22Rv1 (cell line): Measurements from ENCODE around the gene EIPR1.

ENCODE experiments used
- ZFX ChIP-seq: fragments of 450-650 bp; IDR thresholded peaks from 2 replicates; pipeline ENCODE4 v1.6.1; 2017; ENCODE audit warnings: antibody characterized with exemption, borderline replicate concordance
- TF ChIP-seq, protein P1 (sequence below): fragments of 450-650 bp; IDR thresholded peaks from 2 replicates; pipeline ENCODE4 v1.5.1; 2017; ENCODE audit warnings: mild to moderate bottlenecking

- TF ChIP-seq, protein P1, sequence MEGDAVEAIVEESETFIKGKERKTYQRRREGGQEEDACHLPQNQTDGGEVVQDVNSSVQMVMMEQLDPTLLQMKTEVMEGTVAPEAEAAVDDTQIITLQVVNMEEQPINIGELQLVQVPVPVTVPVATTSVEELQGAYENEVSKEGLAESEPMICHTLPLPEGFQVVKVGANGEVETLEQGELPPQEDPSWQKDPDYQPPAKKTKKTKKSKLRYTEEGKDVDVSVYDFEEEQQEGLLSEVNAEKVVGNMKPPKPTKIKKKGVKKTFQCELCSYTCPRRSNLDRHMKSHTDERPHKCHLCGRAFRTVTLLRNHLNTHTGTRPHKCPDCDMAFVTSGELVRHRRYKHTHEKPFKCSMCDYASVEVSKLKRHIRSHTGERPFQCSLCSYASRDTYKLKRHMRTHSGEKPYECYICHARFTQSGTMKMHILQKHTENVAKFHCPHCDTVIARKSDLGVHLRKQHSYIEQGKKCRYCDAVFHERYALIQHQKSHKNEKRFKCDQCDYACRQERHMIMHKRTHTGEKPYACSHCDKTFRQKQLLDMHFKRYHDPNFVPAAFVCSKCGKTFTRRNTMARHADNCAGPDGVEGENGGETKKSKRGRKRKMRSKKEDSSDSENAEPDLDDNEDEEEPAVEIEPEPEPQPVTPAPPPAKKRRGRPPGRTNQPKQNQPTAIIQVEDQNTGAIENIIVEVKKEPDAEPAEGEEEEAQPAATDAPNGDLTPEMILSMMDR = no peak
- TF ChIP-seq ZFX = no peak
Observed at GRCh38 chr2:3251946-3252345, 125.7 kb downstream of the EIPR1 start.
